Epithelial cell of proximal tubule (primary cell): ENCODE measurements around the gene THYN1. TPM values are rescaled to one million over a fixed set of nuclear protein-coding genes. Genes with fewer than 3 reads are reported as not detected.

Experiments
- DNase-seq: peaks from one replicate; pipeline ENCODE4 v3.0.0-alpha.2; 2011; ENCODE audit warnings: low read depth
- H3K4me3 ChIP-seq: 2 replicates; pipeline ENCODE4 v1.5.1; 2011; ENCODE audit warnings: low read depth, mild to moderate bottlenecking, low read length
- total RNA-seq: library from RNA; depleted of rRNA; stranded (reverse); fragments of >200 nt; gene quantifications from 2 replicates; pipeline ENCODE4 v1.2.3, GENCODE V29; 2015
- TF ChIP-seq, protein P1 (sequence below): conservative IDR thresholded peaks from 2 replicates; pipeline ENCODE4 v1.5.1; 2012; ENCODE audit warnings: low read depth, mild to moderate bottlenecking, low read length

Gene THYN1
- total RNA-seq, 1 donor from 2014 or later, result 51.6 TPM

- H3K4me3 ChIP-seq, result no peak overlapping the region
- TF ChIP-seq, protein P1, sequence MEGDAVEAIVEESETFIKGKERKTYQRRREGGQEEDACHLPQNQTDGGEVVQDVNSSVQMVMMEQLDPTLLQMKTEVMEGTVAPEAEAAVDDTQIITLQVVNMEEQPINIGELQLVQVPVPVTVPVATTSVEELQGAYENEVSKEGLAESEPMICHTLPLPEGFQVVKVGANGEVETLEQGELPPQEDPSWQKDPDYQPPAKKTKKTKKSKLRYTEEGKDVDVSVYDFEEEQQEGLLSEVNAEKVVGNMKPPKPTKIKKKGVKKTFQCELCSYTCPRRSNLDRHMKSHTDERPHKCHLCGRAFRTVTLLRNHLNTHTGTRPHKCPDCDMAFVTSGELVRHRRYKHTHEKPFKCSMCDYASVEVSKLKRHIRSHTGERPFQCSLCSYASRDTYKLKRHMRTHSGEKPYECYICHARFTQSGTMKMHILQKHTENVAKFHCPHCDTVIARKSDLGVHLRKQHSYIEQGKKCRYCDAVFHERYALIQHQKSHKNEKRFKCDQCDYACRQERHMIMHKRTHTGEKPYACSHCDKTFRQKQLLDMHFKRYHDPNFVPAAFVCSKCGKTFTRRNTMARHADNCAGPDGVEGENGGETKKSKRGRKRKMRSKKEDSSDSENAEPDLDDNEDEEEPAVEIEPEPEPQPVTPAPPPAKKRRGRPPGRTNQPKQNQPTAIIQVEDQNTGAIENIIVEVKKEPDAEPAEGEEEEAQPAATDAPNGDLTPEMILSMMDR, result no peak
- no peak for DNase-seq
Observed at GRCh38 chr11:134237557-134237922, 15.6 kb downstream of the THYN1 start.

DNA sequence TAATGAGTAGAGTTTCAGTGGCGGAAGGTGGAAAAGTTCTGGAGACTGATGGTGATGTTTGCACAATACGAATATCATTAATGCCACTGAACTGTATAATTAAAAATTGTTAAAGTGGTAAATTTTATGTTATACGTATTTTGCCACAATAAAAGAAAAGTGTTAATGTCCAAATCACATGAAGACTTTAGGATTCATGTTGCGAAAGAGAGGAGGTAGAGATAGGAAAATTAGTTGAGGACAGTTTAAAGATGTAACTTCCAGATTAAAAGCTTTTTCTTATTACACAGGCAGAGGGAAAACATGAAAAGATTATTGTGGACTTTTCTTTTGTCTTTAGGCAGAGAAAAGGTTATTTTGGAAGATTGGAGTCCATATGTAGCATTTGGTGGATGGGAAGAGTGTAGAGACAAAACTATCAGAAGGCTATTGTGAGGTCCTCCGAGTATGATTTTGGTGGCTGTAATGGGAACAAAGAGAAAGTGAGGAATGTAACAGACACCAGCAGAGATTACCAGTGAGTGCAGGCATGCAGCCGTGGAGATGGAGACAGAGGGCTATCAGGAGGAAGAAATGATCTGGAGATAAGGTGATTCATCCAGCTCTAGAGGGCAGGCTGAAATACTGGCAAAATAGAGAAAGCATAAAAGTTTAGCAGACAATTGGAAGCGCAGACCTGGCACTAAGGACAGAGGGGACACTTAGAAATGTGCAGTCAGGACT, 16.2 kb downstream of the THYN1 start:
- DNase-seq, result no peak
- H3K4me3 ChIP-seq, result no peak overlapping the region

GRCh38 chr11:134235399-134235798, 17.8 kb downstream of the THYN1 start:
- TF ChIP-seq, protein P1, result no peak
- DNase-seq, result no peak
- no peak overlapping the region for H3K4me3 ChIP-seq

More for the DNA sequence above, 16.2 kb downstream of the THYN1 start:
- TF ChIP-seq, protein P1, result no peak

- no peak for DNase-seq
- H3K4me3 ChIP-seq, result no peak overlapping the region
- TF ChIP-seq, protein P1, result no peak
Observed at GRCh38 chr11:134233729-134234179, 19.4 kb downstream of the THYN1 start.

- DNase-seq, result no peak
- no peak overlapping the region for H3K4me3 ChIP-seq
- TF ChIP-seq, protein P1, result no peak
Observed at GRCh38 chr11:134231958-134232659, 21.0 kb downstream of the THYN1 start.

DNA sequence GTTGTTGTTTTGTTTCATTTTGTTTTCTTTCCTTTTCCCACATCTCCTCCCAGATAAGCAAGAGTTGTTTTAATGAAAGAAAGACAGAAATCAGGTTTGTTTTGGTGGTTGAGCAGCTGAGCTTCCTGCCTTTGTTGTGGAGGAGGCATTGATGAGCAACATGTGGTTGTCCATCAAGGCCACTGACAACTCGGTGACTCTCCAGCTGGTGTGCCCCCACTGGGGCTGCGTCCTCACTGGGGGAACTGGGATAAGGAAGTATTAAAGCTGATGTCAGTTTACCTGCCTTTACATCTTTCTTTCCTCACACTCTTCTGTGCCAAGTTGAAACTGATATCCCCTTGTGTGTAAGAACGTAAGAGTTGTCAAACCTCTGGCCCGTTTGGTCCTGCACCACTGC, 22.8 kb downstream of the THYN1 start:
- DNase-seq, result no peak
- TF ChIP-seq, protein P1, result no peak
- no peak overlapping the region for H3K4me3 ChIP-seq
